Heart right ventricle (tissue), 16 donors: ENCODE results near the gene RPL6. TPM values are rescaled to one million over a fixed set of nuclear protein-coding genes. Genes with fewer than 3 reads are reported as not detected.

Source experiments
- ATAC-seq, 8 donors: fragments of 200-7000 bp; cut with Tn5 transposase; one replicate each; pipeline ENCODE4 v1.9.1; 2020; ENCODE audit warnings: mild to moderate bottlenecking in 8 of 8, moderate library complexity in 8 of 8, moderate number of reproducible peaks in 1 of 8
- DNase-seq, 2 donors: peaks; one replicate each; pipeline ENCODE4 v3.0.0-alpha.2; 2020
- H3K27ac ChIP-seq, 10 donors: fragments of 200-600 bp; sonication (generic) in 2 of 10; one replicate each; pipeline versions ENCODE4 v1.5.0 to v1.8.0; 2020 to 2022; ENCODE audit warnings: mild to moderate bottlenecking in 3 of 10
- H3K27me3 ChIP-seq, 7 donors: fragments of 200-600 bp; one replicate each; pipeline ENCODE4 v1.8.0; 2021 to 2022; ENCODE audit warnings: mild to moderate bottlenecking in 2 of 7
- H3K36me3 ChIP-seq, 9 donors: fragments of 200-600 bp; sonication (generic) in 1 of 9; one replicate each; pipeline versions ENCODE4 v1.5.0 to v1.8.0; 2020 to 2022; ENCODE audit warnings: mild to moderate bottlenecking in 2 of 9
- H3K4me1 ChIP-seq, 9 donors: fragments of 200-600 bp; sonication (generic) in 1 of 9; one replicate each; pipeline versions ENCODE4 v1.5.0 to v1.8.0; 2020 to 2022; ENCODE audit warnings: mild to moderate bottlenecking in 4 of 9
- H3K4me3 ChIP-seq, 10 donors: fragments of 200-600 bp; sonication (generic) in 2 of 10; one replicate each; pipeline versions ENCODE4 v1.5.0 to v1.8.0; 2020 to 2022; ENCODE audit warnings: mild to moderate bottlenecking in 7 of 10, moderate library complexity in 2 of 10
- H3K9me3 ChIP-seq, 11 donors: fragments of 200-600 bp in 10 of 11; sonication (generic) in 2 of 11; one replicate each; pipeline versions ENCODE4 v1.5.0 to v1.8.0; 2013 to 2022; ENCODE audit warnings: mild to moderate bottlenecking in 2 of 11, control low read depth in 1 of 11, moderate library complexity in 1 of 11
- CTCF ChIP-seq, 9 donors: fragments of 200-600 bp; sonication (generic) in 2 of 9; IDR thresholded peaks; one replicate each; pipeline versions ENCODE4 v1.5.0 to v1.8.0; 2021 to 2022; ENCODE audit warnings: antibody characterized with exemption in 9 of 9, mild to moderate bottlenecking in 5 of 9, moderate library complexity in 1 of 9
- WGBS, 2 donors: extraction: QIAGEN DNeasy Blood & Tissue Kit; methylation state at CpG; one replicate each; pipeline ENCODE4 v1.1.7; 2013; ENCODE audit warnings: inconsistent platforms in 1 of 2; 5-methylcytosine and 5-hydroxymethylcytosine counted together
- intact Hi-C, 10 donors: fragments of 100-400 bp; cut with DNase I; formaldehyde crosslinking; loops; one replicate each; pipeline versions ENCODE4 v1.11.1 to v1.14.2; 2022
- polyA plus RNA-seq, 2 donors: library from polyadenylated mRNA; stranded (reverse); fragments of 200-250 nt; gene quantifications; one replicate each; pipeline ENCODE4 v1.2.3, GENCODE V29; 2013
- total RNA-seq, 10 donors: library from RNA; stranded (reverse); fragmentation: NEBNext Ultra II Directional in 3 of 10; extraction: Animal tissue kit (Norgen Biotek cat#: 25700) in 3 of 10; gene quantifications; one replicate each; pipeline versions ENCODE4 v1.2.1 to v1.2.4, GENCODE V29; 2021 to 2023
- donor health status: Arrhythmogenic right ventricular cardiomyopathy.
- donor health status: ischemic (EF 13 %, LVEDD 7.1; RV severe dilation, severe dysfunction).
- donor health status: healthy with polysubstance abuse.
- donor health status: DM: no; HTN: yes; CAD: no.
- donor health status: DM: no; HTN: no; CAD: no.
- donor health status: ischemic (EF 25% LVEDD 6.9; RV normal size, moderate dysfunction).
- donor health status: ischemic (EF 25% LVEDD 5.7; RV mildly dilated, moderate dysfunction).
- donor health status: healthy.
- donor health status: DM: yes; HTN: yes; CAD: no.
- donor health status: Ischemic cardiomyopathy.
- donor health status: ischemic (EF 35%, LVEDD 5.7; RV mildly dilated, moderate dysfunction).
- donor health status: nonischemic (EF 11% LVEDD 7.7; RV severe dilation, severe dysfunction).
- donor health status: DM: yes; HTN: yes; CAD: no.
- donor health status: PGD.
- donor health status: ischemic (EF 29% LVEDD 5.4; RV normal size, mild dysfunction).
- donor health status: nonischemic (EF 23%, LVEDD 6.1; RV moderate dilation, normal function).

Gene RPL6
- total and polyA plus RNA-seq, 12 donors, result 564 to 1,749 (median 624) TPM

- 96 to 98% methylated on average over 3 of the region's 3 CpGs for WGBS, 2 donors
- intact Hi-C loops, result no loop called here
Observed at GRCh38 chr12:112362310-112362709, 47.1 kb downstream of the RPL6 start.

GRCh38 chr12:112361271-112361670 is 48.1 kb downstream of the RPL6 start:
- 96 to 97% methylated on average over 4 of the region's 4 CpGs for WGBS, 2 donors
- H3K27ac ChIP-seq, result no peak overlapping the region
- no peaks in the 10 kb centered on the region for H3K36me3 ChIP-seq
- ATAC-seq, result no peak
- TF ChIP-seq CTCF (IDR thresholded peaks at IDR 0.05), result no peak
- H3K4me3 ChIP-seq, result no peak overlapping the region
- H3K9me3 ChIP-seq, result no peaks in the 10 kb centered on the region
- no peak for DNase-seq
- H3K27me3 ChIP-seq, result no peaks in the 10 kb centered on the region
- intact Hi-C loops, result no loop called here
- peaks cover 0 to 13% (median 0%) of the 10 kb centered on the region in 9 donors for H3K4me1 ChIP-seq

More at GRCh38 chr12:112362310-112362709, 47.1 kb downstream of the RPL6 start:
- no peak overlapping the region for H3K4me3 ChIP-seq
- H3K27me3 ChIP-seq, result no peaks in the 10 kb centered on the region
- ATAC-seq, result no peak
- no peaks in the 10 kb centered on the region for H3K36me3 ChIP-seq
- H3K9me3 ChIP-seq, result no peaks in the 10 kb centered on the region
- DNase-seq, result no peak
- TF ChIP-seq CTCF (IDR thresholded peaks at IDR 0.05), result no peak
- peaks cover 0 to 12% (median 0%) of the 10 kb centered on the region in 9 donors for H3K4me1 ChIP-seq
- H3K27ac ChIP-seq, result no peak overlapping the region

- Histone ChIP-seq H3K36me3 (no peaks in the 10 kb centered on the region), H3K27me3 (no peaks in the 10 kb centered on the region), H3K4me1 (peaks cover 0 to 9% (median 0%) of the 10 kb centered on the region in 9 donors), H3K4me3 (no peak overlapping the region), H3K27ac (no peak overlapping the region), H3K9me3 (no peaks in the 10 kb centered on the region)
- no peak for TF ChIP-seq CTCF (IDR thresholded peaks at IDR 0.05)
- WGBS, 2 donors, result 94 to 96% methylated on average over 4 of the region's 4 CpGs
- no peak for DNase-seq
- ATAC-seq, result no peak
- intact Hi-C loops, result no loop called here
Observed at GRCh38 chr12:112359290-112359689, 50.1 kb downstream of the RPL6 start.

GRCh38 chr12:112357214-112357613 is 52.2 kb downstream of the RPL6 start:
- no peak for ATAC-seq
- H3K4me1 ChIP-seq, result peaks cover 0 to 15% (median 4%) of the 10 kb centered on the region in 9 donors
- H3K27me3 ChIP-seq, result no peaks in the 10 kb centered on the region
- no peak overlapping the region for H3K4me3 ChIP-seq
- intact Hi-C loops, result no loop called here
- peaks cover 0 to 2% (median 0%) of the 10 kb centered on the region in 11 donors for H3K9me3 ChIP-seq
- no peak overlapping the region for H3K27ac ChIP-seq
- TF ChIP-seq CTCF (IDR thresholded peaks at IDR 0.05), result no peak
- H3K36me3 ChIP-seq, result no peaks in the 10 kb centered on the region
- 48 to 69% methylated on average over 2 of the region's 2 CpGs for whole genome bisulfite sequencing, 2 donors
- no peak for DNase-seq

Other genes with a start within 250 kb of the RPL6 start
- 10 to 100 TPM; 20.1 to 28.7 (median 23.9) TPM for gene HECTD4, start 27.2 kb downstream of the RPL6 start, total RNA-seq
- 10 to 100 TPM in 1 of 2 donors, 1 to 10 TPM in 1; 3.0 to 33.7 TPM for gene HECTD4, start 27.2 kb downstream of the RPL6 start, polyA plus RNA-seq
- 100 to 1,000 TPM; 109 to 222 (median 159) TPM for gene PTPN11, start 9.3 kb upstream of the RPL6 start, total RNA-seq
- 10 to 100 TPM; 22.4 to 26.6 TPM for gene PTPN11, start 9.3 kb upstream of the RPL6 start, polyA plus RNA-seq